ENCODE data around the gene DUOX2. TPM values are rescaled to one million over a fixed set of nuclear protein-coding genes. Genes with fewer than 3 reads are reported as not detected.

DUOX2 gene
- total RNA-seq, 4 donors from 2014 or later, result 0.68 to 23.8 (median 1.9) TPM

DNA sequence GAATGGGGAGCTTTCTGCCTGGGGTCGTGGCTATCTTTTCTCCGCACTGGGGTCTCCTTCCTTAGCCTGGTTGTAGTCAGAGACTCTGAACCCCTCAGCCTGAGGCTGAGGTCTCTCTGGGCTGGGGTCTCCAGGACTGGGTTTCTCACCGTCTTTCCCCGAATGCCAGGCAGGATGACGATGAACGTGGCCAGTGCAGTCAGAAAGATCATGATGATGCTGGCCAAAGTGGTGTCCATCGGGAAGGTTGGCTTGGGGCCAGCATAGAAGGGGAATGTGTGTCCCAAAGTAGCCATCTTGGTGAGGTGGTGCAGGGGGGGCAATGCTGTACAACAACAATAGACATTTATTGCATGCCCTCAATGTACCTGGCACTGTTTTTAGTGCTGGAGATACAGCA, 8.7 kb upstream of the DUOX2 start:
- Histone ChIP-seq H3K27me3 (peaks cover 74% of the 10 kb centered on the region), H3K4me1 (peaks cover 0 to 3% (median 1%) of the 10 kb centered on the region in 4 donors), H3K4me3 (no peak overlapping the region), H3K36me3 (no peaks in the 10 kb centered on the region), H3K27ac (no peak overlapping the region), H3K9me3 (no peaks in the 10 kb centered on the region)
- no peak for TF ChIP-seq POLR2AphosphoS5 (IDR thresholded peaks at IDR 0.05)
- WGBS, 2 donors (ENCODE audit: low coverage in 1 of 2), result 57 to 82% methylated on average over 1 to 7 of the region's 7 CpGs
- intact Hi-C loops (cut with DNase I; ENCODE audit: low total_unique reads), result no loop called here
- in situ Hi-C loops (cut with MboI; ENCODE audit: low pct_ligation_motif_present in 1 of 4, low pct_unique_long_range_greater_than_20kb in 1 of 4, low sequenced_read_pairs in 3 of 4), result loop anchor here in 1 of 4 donors (25.0 kb wide), 1 partner anchor 160 kb away; the partner anchor contains the start of gene TERB2
- no peak for DNase-seq

DNA sequence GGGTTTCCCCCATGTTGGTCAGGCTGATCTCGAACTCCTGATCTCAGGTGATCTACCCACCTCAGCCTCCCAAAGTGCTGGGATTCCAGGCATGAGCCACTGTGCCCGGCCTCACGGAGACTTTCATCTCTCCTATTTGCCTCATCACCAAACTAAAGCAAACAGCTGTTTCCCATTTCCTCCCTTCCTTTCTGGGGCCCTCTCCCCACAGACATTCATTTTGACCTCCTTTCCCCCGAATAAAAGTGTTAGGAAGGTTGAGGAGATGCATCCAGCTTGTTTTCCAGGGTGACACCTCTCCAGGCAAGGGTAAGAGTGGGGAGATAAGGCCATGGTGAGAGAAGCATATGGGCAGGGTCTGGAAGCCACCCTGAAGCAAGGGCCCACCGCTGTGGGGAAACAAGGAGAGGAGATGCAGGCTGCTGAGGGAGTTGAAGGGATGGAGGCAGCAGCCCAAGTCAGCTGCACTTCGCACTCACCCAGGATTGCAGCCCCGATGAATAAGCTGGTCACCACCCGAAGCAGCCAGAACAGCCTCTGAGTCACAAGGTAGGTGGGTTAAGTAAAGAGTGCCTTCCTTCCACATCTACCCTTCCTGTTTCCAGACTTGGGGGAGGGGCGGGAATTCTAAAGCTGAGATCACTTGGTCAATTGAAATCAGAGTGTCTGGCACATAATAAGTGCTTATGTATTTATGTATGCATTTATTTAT, 7.9 kb upstream of the DUOX2 start:
- no peak for DNase-seq
- peaks cover 76% of the 10 kb centered on the region for H3K27me3 ChIP-seq
- H3K9me3 ChIP-seq, result no peaks in the 10 kb centered on the region
- in situ Hi-C loops (cut with MboI; ENCODE audit: low pct_ligation_motif_present in 1 of 4, low pct_unique_long_range_greater_than_20kb in 1 of 4, low sequenced_read_pairs in 3 of 4) (loop anchor here in 1 of 4 donors (25.0 kb wide), 1 partner anchor 160 kb away; the partner anchor contains the start of gene TERB2), intact Hi-C loops (cut with DNase I; ENCODE audit: low total_unique reads) (no loop called here)
- no peaks in the 10 kb centered on the region for H3K36me3 ChIP-seq
- 70 to 71% methylated on average over 1 to 9 of the region's 9 CpGs for WGBS, 2 donors (ENCODE audit: low coverage in 1 of 2)
- H3K4me3 ChIP-seq, result no peak overlapping the region
- H3K27ac ChIP-seq, result no peak overlapping the region
- TF ChIP-seq POLR2AphosphoS5 (IDR thresholded peaks at IDR 0.05) (no peak), EP300 (IDR thresholded peaks at IDR 0.05; ENCODE audit: low read depth) (no peak), POLR2A (IDR thresholded peaks at IDR 0.05) (no peak)
- TF ChIP-seq, protein P1, sequence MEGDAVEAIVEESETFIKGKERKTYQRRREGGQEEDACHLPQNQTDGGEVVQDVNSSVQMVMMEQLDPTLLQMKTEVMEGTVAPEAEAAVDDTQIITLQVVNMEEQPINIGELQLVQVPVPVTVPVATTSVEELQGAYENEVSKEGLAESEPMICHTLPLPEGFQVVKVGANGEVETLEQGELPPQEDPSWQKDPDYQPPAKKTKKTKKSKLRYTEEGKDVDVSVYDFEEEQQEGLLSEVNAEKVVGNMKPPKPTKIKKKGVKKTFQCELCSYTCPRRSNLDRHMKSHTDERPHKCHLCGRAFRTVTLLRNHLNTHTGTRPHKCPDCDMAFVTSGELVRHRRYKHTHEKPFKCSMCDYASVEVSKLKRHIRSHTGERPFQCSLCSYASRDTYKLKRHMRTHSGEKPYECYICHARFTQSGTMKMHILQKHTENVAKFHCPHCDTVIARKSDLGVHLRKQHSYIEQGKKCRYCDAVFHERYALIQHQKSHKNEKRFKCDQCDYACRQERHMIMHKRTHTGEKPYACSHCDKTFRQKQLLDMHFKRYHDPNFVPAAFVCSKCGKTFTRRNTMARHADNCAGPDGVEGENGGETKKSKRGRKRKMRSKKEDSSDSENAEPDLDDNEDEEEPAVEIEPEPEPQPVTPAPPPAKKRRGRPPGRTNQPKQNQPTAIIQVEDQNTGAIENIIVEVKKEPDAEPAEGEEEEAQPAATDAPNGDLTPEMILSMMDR (IDR thresholded peaks at IDR 0.05), result no peak
- H3K4me1 ChIP-seq, result peaks cover 3 to 11% (median 5%) of the 10 kb centered on the region in 4 donors

DNA sequence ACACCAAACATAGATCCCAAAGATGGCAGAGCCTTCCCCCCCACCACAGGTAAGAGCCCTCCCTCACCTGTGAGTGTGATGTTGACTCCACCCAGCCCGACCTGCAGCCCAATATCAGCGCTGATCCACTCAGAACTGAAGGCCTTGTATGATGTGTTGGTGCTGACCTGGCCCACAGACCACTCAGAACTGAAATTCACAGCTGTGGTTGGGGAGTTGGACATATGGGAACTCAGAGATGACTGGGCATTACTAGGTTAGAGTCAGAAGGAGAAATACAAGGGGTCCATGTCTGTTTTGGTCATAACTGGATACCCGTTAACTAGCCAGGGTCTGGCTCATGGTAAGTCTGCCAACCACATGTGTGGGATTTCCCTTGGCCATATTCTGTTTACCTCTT, 7.0 kb upstream of the DUOX2 start:
- in situ Hi-C loops (cut with MboI; ENCODE audit: low pct_ligation_motif_present in 1 of 4, low pct_unique_long_range_greater_than_20kb in 1 of 4, low sequenced_read_pairs in 3 of 4) (loop anchor here in 1 of 4 donors (25.0 kb wide), 1 partner anchor 159 kb away; the partner anchor contains the start of gene TERB2), intact Hi-C loops (cut with DNase I; ENCODE audit: low total_unique reads) (no loop called here)
- TF ChIP-seq POLR2AphosphoS5 (IDR thresholded peaks at IDR 0.05) (no peak), EP300 (IDR thresholded peaks at IDR 0.05; ENCODE audit: low read depth) (no peak), POLR2A (IDR thresholded peaks at IDR 0.05) (no peak)
- TF ChIP-seq, protein P1 (IDR thresholded peaks at IDR 0.05), result no peak
- peaks cover 76% of the 10 kb centered on the region for H3K27me3 ChIP-seq
- H3K27ac ChIP-seq, result no peak overlapping the region
- H3K4me3 ChIP-seq, result no peak overlapping the region
- 55% methylated on average over 3 of the region's 3 CpGs; no CpG with 5 or more reads in 1 of the 2 donors for WGBS, 2 donors (ENCODE audit: low coverage in 1 of 2)
- no peaks in the 10 kb centered on the region for H3K9me3 ChIP-seq
- DNase-seq, result no peak
- no peaks in the 10 kb centered on the region for H3K36me3 ChIP-seq
- H3K4me1 ChIP-seq, result peaks cover 7 to 18% (median 9%) of the 10 kb centered on the region in 4 donors

DNA sequence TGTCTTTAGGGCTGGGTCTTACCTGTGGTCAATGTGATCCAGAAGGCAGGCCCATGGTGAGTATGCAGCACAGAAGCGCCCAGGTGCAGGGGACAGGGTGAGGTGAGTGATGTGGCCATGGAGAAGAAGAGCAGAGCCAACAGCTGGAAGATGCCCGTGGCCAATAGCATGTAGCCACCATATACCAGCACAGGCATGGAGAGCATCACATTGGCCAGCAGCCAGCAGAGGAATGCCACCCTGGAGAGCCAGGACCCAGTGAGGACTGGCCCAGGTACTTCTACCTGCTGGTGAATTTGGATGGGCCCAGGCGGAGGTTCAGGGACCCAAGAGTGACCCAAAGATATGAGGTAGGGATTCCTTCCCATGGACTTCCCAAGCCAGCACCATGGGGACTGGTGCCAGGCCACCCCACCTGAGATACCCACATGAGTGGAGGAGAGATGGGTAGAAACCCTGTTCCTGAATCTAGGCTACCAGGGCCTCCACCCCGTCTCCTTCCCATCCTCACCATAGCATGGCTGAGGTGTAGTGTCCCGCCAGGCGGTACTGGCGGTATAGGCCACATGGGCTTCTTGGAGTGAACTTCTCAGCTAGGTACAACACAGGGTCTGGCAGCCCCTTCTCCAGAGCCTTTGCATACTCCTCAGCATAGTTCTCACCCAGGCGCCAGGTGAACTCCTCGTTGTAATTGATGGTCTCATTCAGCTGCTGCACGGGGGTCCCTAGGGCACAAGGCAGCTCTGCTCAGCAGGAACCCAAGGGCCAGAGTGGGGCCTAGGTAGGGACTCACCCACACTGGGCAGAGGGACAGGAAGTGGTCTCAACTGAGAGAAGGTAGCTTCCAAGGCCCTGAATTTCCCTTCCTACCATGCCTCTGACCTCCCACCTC, 6.4 kb upstream of the DUOX2 start:
- TF ChIP-seq, protein P1 (IDR thresholded peaks at IDR 0.05), result no peak
- TF ChIP-seq POLR2A (IDR thresholded peaks at IDR 0.05) (no peak), EP300 (IDR thresholded peaks at IDR 0.05; ENCODE audit: low read depth) (no peak), POLR2AphosphoS5 (IDR thresholded peaks at IDR 0.05) (no peak)
- WGBS, 2 donors (ENCODE audit: low coverage in 1 of 2), result 94% methylated on average over 10 of the region's 10 CpGs; no CpG with 5 or more reads in 1 of the 2 donors
- H3K4me1 ChIP-seq, result peaks cover 7 to 18% (median 9%) of the 10 kb centered on the region in 4 donors
- in situ Hi-C loops (cut with MboI; ENCODE audit: low pct_ligation_motif_present in 1 of 4, low pct_unique_long_range_greater_than_20kb in 1 of 4, low sequenced_read_pairs in 3 of 4) (loop anchor here in 1 of 4 donors (25.0 kb wide), 1 partner anchor 158 kb away; the partner anchor contains the start of gene TERB2), intact Hi-C loops (cut with DNase I; ENCODE audit: low total_unique reads) (no loop called here)
- H3K9me3 ChIP-seq, result no peaks in the 10 kb centered on the region
- H3K27me3 ChIP-seq, result peaks cover 76% of the 10 kb centered on the region
- no peak overlapping the region for H3K27ac ChIP-seq
- H3K36me3 ChIP-seq, result no peaks in the 10 kb centered on the region
- DNase-seq, result no peak
- H3K4me3 ChIP-seq, result no peak overlapping the region

All from transverse colon (tissue), 4 donors.